Peyer's patch (tissue), 4 donors: ENCODE measurements around the gene SNX12.

Source experiments
- POLR2A ChIP-seq, 2 donors: fragments of 450-650 bp; IDR thresholded peaks; one replicate each; pipeline ENCODE4 v1.5.1; 2017; ENCODE audit warnings: antibody characterized with exemption in 2 of 2, mild to moderate bottlenecking in 2 of 2, moderate library complexity in 2 of 2
- TF ChIP-seq, protein P1 (sequence below), 6 experiments: fragments of 450-650 bp in 4 of 6; fragments of 200-600 bp in 2 of 6; sonication (generic) in 1 of 6; IDR thresholded peaks; one replicate each; pipeline ENCODE4 v1.5.1; 2017 to 2019; ENCODE audit warnings: antibody characterized with exemption in 6 of 6, mild to moderate bottlenecking in 3 of 6, moderate library complexity in 1 of 6

DNA sequence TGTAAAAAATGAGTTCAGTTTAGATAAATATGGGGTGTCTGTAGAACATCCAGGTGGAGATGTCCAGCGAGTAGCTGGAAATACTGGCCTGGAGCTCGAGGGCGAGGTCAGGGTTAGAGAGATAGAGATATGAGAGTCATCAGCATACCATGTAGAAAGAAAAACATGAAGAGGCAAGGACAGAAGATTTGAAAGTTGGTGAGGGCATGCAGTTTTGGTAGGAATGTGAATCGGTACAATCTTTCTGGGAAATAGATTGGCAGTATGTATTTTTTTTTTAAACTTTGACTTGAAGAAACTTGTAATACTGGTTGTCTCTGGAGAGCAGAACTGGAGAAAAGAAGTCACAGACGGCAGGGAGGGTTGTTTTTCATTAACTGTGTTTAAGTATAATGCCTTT is 2.4 kb upstream of the SNX12 start:
- TF ChIP-seq, protein P1, sequence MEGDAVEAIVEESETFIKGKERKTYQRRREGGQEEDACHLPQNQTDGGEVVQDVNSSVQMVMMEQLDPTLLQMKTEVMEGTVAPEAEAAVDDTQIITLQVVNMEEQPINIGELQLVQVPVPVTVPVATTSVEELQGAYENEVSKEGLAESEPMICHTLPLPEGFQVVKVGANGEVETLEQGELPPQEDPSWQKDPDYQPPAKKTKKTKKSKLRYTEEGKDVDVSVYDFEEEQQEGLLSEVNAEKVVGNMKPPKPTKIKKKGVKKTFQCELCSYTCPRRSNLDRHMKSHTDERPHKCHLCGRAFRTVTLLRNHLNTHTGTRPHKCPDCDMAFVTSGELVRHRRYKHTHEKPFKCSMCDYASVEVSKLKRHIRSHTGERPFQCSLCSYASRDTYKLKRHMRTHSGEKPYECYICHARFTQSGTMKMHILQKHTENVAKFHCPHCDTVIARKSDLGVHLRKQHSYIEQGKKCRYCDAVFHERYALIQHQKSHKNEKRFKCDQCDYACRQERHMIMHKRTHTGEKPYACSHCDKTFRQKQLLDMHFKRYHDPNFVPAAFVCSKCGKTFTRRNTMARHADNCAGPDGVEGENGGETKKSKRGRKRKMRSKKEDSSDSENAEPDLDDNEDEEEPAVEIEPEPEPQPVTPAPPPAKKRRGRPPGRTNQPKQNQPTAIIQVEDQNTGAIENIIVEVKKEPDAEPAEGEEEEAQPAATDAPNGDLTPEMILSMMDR (IDR thresholded peaks at IDR 0.05) = no peak
- TF ChIP-seq POLR2A (IDR thresholded peaks at IDR 0.05) = no peak
